ENCODE measurements around the gene MTMR12. TPM values are rescaled to one million over a fixed set of nuclear protein-coding genes. Genes with fewer than 3 reads are reported as not detected.

Gene MTMR12
- total and polyA plus RNA-seq, 10 of the 15 experiments (the other 5 are each of a cell fraction or from before 2014, with no cell fraction given): 5.0 to 22.9 (median 16.3) TPM

GRCh38 chr5:32222723-32223470 lies 89.8 kb downstream of the MTMR12 start:
- intact Hi-C loops (cut with micrococcal nuclease; ENCODE audit: unreplicated experiment) (no loop called here), in situ Hi-C loops (cut with MboI) (no loop called here)
- RAD21 ChIA-PET (ENCODE audit: unreplicated experiment): interaction anchor here (0.6 kb wide), 1 partner anchor 9 kb away, joined by 3 read pairs; no protein-coding TSS in a partner anchor
- H3K36me3 ChIP-seq (ENCODE audit: control insufficient read depth in 2 of 2, insufficient read depth in 2 of 2, low read length in 1 of 2): no peaks in the 10 kb centered on the region
- POLR2A ChIA-PET: interaction anchor here (0.7 kb wide), 1 partner anchor 354 kb away, joined by 4 read pairs; no protein-coding TSS in a partner anchor
- no peaks in the 10 kb centered on the region for H3K4me1 ChIP-seq (ENCODE audit: control insufficient read depth, insufficient read depth, low read length)
- no peak for ATAC-seq
- FAIRE-seq: no peak
- BruUV-seq (replicated peaks): no TSS peak
- H3K4me2 ChIP-seq (ENCODE audit: control insufficient read depth, insufficient read depth): no peak overlapping the region
- no peak overlapping the region for H3K4me3 ChIP-seq
- H3K9ac ChIP-seq (ENCODE audit: control insufficient read depth, insufficient read depth, low read length): no peak overlapping the region
- WGBS (ENCODE audit: insufficient coverage, insufficient replicate concordance, low lambda C conversion rate, missing lambda C conversion rate): 77% methylated on average over 5 of the region's 5 CpGs
- no peak overlapping the region for H3K27ac ChIP-seq (ENCODE audit: control insufficient read depth, insufficient read depth)
- DNase-seq (ENCODE audit: low read depth, low spot score): no peak
- H2AFZ ChIP-seq (ENCODE audit: control insufficient read depth, low read depth, low read length): no peak overlapping the region
- no peaks in the 10 kb centered on the region for H3K79me2 ChIP-seq (ENCODE audit: control insufficient read depth, insufficient read depth, low read length)
- H4K20me1 ChIP-seq (ENCODE audit: control insufficient read depth, insufficient read depth): no peaks in the 10 kb centered on the region
- no peaks in the 10 kb centered on the region for H3K27me3 ChIP-seq (replicated peaks in 1 of 2; ENCODE audit: control insufficient read depth in 2 of 2, insufficient read depth in 2 of 2, low read length in 1 of 2)
- CTCF ChIA-PET: interaction anchor here (0.9 kb wide), 1 partner anchor 9 kb away, joined by 7 read pairs; no protein-coding TSS in a partner anchor
- SMC1A ChIA-PET (ENCODE audit: uncharacterized antibody, unreplicated experiment): interaction anchor here (1.2 to 1.4 kb wide), 2 partner anchors 52 to 106 kb away, joined by 3 read pairs; no protein-coding TSS in a partner anchor
- H3K9me3 ChIP-seq (replicated peaks; ENCODE audit: control insufficient read depth, insufficient read depth, low read length): no peaks in the 10 kb centered on the region
- TF ChIP-seq RELA (IDR thresholded peaks at IDR 0.05; ENCODE audit: borderline replicate concordance, partially characterized antibody) (no peak), E2F4 (IDR thresholded peaks at IDR 0.05; ENCODE audit: low read depth, low read length) (no peak), MEF2A (IDR thresholded peaks at IDR 0.05; ENCODE audit: insufficient read depth, low read depth, low read length) (no peak), BCL11A (IDR thresholded peaks at IDR 0.05; ENCODE audit: low read depth, low read length) (no peak), ZNF274 (IDR thresholded peaks at IDR 0.05; ENCODE audit: insufficient read depth, insufficient read length) (no peak), SMC3 (IDR thresholded peaks at IDR 0.05; ENCODE audit: borderline replicate concordance, low read length) (no peak), USF2 (IDR thresholded peaks at IDR 0.05; ENCODE audit: borderline replicate concordance, low read depth, low read length) (no peak), SREBF2 (IDR thresholded peaks at IDR 0.05; ENCODE audit: low read length) (no peak), NBN (IDR thresholded peaks at IDR 0.05) (no peak), ZNF24 (IDR thresholded peaks at IDR 0.05) (no peak), STAT1 (conservative IDR thresholded peaks at IDR 0.05) (no peak), NR2C1 (IDR thresholded peaks at IDR 0.05) (no peak), CREB1 (IDR thresholded peaks at IDR 0.05; ENCODE audit: low read depth) (no peak), REST (IDR thresholded peaks at IDR 0.05; ENCODE audit: low read depth, low read length) (no peak), MYC (IDR thresholded peaks at IDR 0.05; ENCODE audit: insufficient read depth, insufficient read length, insufficient replicate concordance, low read length, severe bottlenecking) (no peak), NKRF (conservative IDR thresholded peaks at IDR 0.05) (no peak)
